ENCODE measurements around the gene POFUT2.

DNA sequence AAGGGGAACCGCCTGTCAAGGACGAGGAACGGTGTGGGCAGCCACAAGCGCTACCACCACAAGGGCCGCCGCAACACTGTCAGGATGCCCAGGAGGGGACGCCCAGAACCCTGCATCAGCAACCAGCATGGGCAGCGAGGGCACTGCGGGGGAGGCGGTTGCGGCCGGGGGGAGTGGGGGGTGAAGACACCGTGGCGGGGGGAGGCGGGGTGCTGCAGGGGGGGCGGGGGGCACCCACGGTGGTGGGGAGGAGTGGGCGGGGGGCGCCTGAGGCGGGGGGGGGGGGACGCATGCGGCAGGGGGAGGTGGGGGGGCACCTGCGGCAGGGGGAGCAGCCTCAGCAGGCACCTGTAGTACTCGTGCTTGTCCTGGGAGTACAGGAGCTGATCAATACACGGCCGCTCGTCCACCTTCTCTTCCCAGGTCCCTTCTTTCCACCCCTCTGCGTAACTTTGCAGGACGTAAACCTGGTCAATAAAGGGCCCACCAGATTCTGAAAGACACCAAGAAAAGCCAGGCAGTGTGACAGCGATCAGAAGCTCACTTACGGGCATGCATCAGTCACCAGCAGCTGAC is 4.6 kb downstream of the POFUT2 start:
- TF ChIP-seq, protein P1, sequence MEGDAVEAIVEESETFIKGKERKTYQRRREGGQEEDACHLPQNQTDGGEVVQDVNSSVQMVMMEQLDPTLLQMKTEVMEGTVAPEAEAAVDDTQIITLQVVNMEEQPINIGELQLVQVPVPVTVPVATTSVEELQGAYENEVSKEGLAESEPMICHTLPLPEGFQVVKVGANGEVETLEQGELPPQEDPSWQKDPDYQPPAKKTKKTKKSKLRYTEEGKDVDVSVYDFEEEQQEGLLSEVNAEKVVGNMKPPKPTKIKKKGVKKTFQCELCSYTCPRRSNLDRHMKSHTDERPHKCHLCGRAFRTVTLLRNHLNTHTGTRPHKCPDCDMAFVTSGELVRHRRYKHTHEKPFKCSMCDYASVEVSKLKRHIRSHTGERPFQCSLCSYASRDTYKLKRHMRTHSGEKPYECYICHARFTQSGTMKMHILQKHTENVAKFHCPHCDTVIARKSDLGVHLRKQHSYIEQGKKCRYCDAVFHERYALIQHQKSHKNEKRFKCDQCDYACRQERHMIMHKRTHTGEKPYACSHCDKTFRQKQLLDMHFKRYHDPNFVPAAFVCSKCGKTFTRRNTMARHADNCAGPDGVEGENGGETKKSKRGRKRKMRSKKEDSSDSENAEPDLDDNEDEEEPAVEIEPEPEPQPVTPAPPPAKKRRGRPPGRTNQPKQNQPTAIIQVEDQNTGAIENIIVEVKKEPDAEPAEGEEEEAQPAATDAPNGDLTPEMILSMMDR (conservative IDR thresholded peaks at IDR 0.05; ENCODE audit: low read depth, low read length): no peak
- TF ChIP-seq EZH2phosphoT487 (IDR thresholded peaks at IDR 0.05; ENCODE audit: borderline replicate concordance, low read length): no peak
- no peak for TF ChIP-seq EZH2 (IDR thresholded peaks at IDR 0.05; ENCODE audit: low read length, unreplicated experiment)

Measured in PC-3 (cell line).